HepG2 (cell line): ENCODE measurements around the gene ACOT8. TPM values are rescaled to one million over a fixed set of nuclear protein-coding genes. Genes with fewer than 3 reads are reported as not detected.
A peak's percentile ranks its signal among the peaks of the same experiment; 100 is the strongest.

Experiments
- ATAC-seq: fragments of 200-7000 bp; cut with Tn5 transposase; 3 replicates; pipeline ENCODE4 v1.9.1; 2020; ENCODE audit warnings: mild to moderate bottlenecking, moderate library complexity
- BruUV-seq: library from RNA; stranded (reverse); fragments of 400-500 nt; replicated peaks from 2 replicates; lab custom pipeline; 2021; lab: Mats Ljungman, UMichigan
- CTCF ChIA-PET: fragments of 300-600 bp; formaldehyde crosslinking; extraction: SDS; loops from one replicate; lab custom pipeline; 2021; ENCODE audit warnings: low total read pairs, inconsistent platforms, low intra/inter-chr PET ratio; lab: Yijun Ruan, JAX
- POLR2A ChIA-PET: fragments of 350-600 bp; sonication (Branson Sonifier 250); formaldehyde crosslinking; loops from one replicate; lab custom pipeline; 2020; ENCODE audit warnings: antibody characterized with exemption, inconsistent platforms; lab: Yijun Ruan, JAX
- DNase-seq: peaks from one replicate; pipeline ENCODE4 v3.0.0-alpha.2; 2015; ENCODE audit warnings: low spot score
- FAIRE-seq: peaks from 3 replicates; lab custom pipeline; 2011; peaks lifted over from hg19 to GRCh38; lab: Jason Lieb, UNC
- H2AFZ ChIP-seq: one replicate; pipeline ENCODE4 v1.6.1; 2011; ENCODE audit warnings: low read length, inconsistent platforms
- H3K27ac ChIP-seq: fragments of 300-600 bp; 3 replicates; pipeline ENCODE4 v1.8.0; 2011; ENCODE audit warnings: mixed run types, mild to moderate bottlenecking, mixed read lengths, low read length, inconsistent platforms; ENCODE audit not compliant: insufficient read depth; ENCODE audit errors: extremely low read length
- H3K27me3 ChIP-seq, 2 experiments: fragments of 200-600 bp in 1 of 2; 2 replicates in 1 of 2; 3 replicates in 1 of 2; pipeline versions ENCODE4 v1.6.0 to v1.8.0; 2011; ENCODE audit warnings: low read length in 2 of 2, mild to moderate bottlenecking in 2 of 2, moderate library complexity in 2 of 2, inconsistent platforms in 1 of 2; ENCODE audit not compliant: insufficient read depth in 2 of 2, control insufficient read depth in 1 of 2
- H3K36me3 ChIP-seq, 2 experiments: fragments of 200-600 bp in 1 of 2; replicated peaks in 1 of 2; 2 replicates in 1 of 2; 3 replicates in 1 of 2; pipeline versions ENCODE4 v1.5.1 to v1.8.0; 2011; ENCODE audit warnings: low read length in 2 of 2, inconsistent platforms in 1 of 2; ENCODE audit not compliant: insufficient read depth in 2 of 2, control insufficient read depth in 1 of 2
- H3K4me1 ChIP-seq: 2 replicates; pipeline ENCODE4 v1.5.1; 2012; ENCODE audit warnings: low read length, inconsistent platforms; ENCODE audit not compliant: insufficient read depth
- H3K4me2 ChIP-seq: 2 replicates; pipeline ENCODE4 v1.6.0; 2011; ENCODE audit warnings: low read depth, low read length, inconsistent platforms
- H3K4me3 ChIP-seq, 3 experiments: fragments of 200-600 bp in 1 of 3; sonication (generic), shearing (Covaris generic) in 1 of 3; replicated peaks in 1 of 3; 2 replicates each; pipeline ENCODE4 v1.5.1; 2011 to 2016; ENCODE audit warnings: low read length in 3 of 3, inconsistent platforms in 2 of 3, low read depth in 2 of 3, mild to moderate bottlenecking in 2 of 3, control low read depth in 1 of 3, mixed read lengths in 1 of 3; ENCODE audit not compliant: insufficient read depth in 1 of 3
- H3K79me2 ChIP-seq: one replicate; pipeline ENCODE4 v1.6.1; 2011; ENCODE audit warnings: low read length, inconsistent platforms; ENCODE audit not compliant: insufficient read depth
- H3K9ac ChIP-seq: 2 replicates; pipeline ENCODE4 v1.6.0; 2011; ENCODE audit warnings: mild to moderate bottlenecking, low read depth, low read length, inconsistent platforms; ENCODE audit not compliant: insufficient read depth
- H3K9me3 ChIP-seq: 2 replicates; pipeline ENCODE4 v1.5.1; 2012; ENCODE audit warnings: mild to moderate bottlenecking, low read length
- H4K20me1 ChIP-seq: 2 replicates; pipeline ENCODE4 v1.6.0; 2011; ENCODE audit warnings: inconsistent platforms, mild to moderate bottlenecking, low read length, moderate library complexity; ENCODE audit not compliant: insufficient read depth
- ARID3A ChIP-seq: IDR thresholded peaks from 2 replicates; pipeline ENCODE4 v1.6.1; 2012; ENCODE audit warnings: low read depth, low read length, improper control_type of control experiment
- BCL3 ChIP-seq: sonication (generic); formaldehyde crosslinking; IDR thresholded peaks from 2 replicates; pipeline ENCODE4 v1.5.1; 2020; ENCODE audit warnings: mild to moderate bottlenecking, missing genetic modification reagents, moderate library complexity
- CREBL2 ChIP-seq: sonication (generic); formaldehyde crosslinking; IDR thresholded peaks from 2 replicates; pipeline ENCODE4 v1.8.1; 2023; ENCODE audit warnings: missing genetic modification reagents, mild to moderate bottlenecking, borderline replicate concordance
- DBP ChIP-seq: sonication (generic); formaldehyde crosslinking; IDR thresholded peaks from 2 replicates; pipeline ENCODE4 v1.4.0; 2020; ENCODE audit warnings: missing genetic modification reagents; ENCODE audit errors: not compliant biosample characterization
- MBNL3 ChIP-seq: fragments of 250-450 bp; sonication (Bioruptor Pico); conservative IDR thresholded peaks from 2 replicates; pipeline ENCODE4 v1.8.0; 2022; ENCODE audit warnings: mild to moderate bottlenecking, inconsistent platforms
- NPAS2 ChIP-seq: sonication (generic); formaldehyde crosslinking; IDR thresholded peaks from 2 replicates; pipeline ENCODE4 v1.8.0; 2022; ENCODE audit warnings: mild to moderate bottlenecking, missing genetic modification reagents, borderline replicate concordance
- SP2 ChIP-seq: sonication (generic); formaldehyde crosslinking; IDR thresholded peaks from 2 replicates; pipeline ENCODE4 v1.5.1; 2020; ENCODE audit warnings: mild to moderate bottlenecking, missing genetic modification reagents
- TARDBP ChIP-seq: sonication (generic); formaldehyde crosslinking; IDR thresholded peaks from 2 replicates; pipeline ENCODE4 v1.8.0; 2022; ENCODE audit warnings: mild to moderate bottlenecking, missing genetic modification reagents
- ZNF629 ChIP-seq: sonication (generic); formaldehyde crosslinking; conservative IDR thresholded peaks from 2 replicates; pipeline ENCODE4 v1.5.0; 2020; ENCODE audit warnings: missing genetic modification reagents
- ZNF891 ChIP-seq: sonication (generic); formaldehyde crosslinking; IDR thresholded peaks from 2 replicates; pipeline ENCODE4 v1.5.0; 2020; ENCODE audit warnings: mild to moderate bottlenecking, missing genetic modification reagents
- ZSCAN29 ChIP-seq: sonication (generic); formaldehyde crosslinking; conservative IDR thresholded peaks from 2 replicates; pipeline ENCODE4 v1.4.0; 2020; ENCODE audit warnings: mild to moderate bottlenecking, missing genetic modification reagents
- WGBS: methylation state at CpG from one replicate; pipeline ENCODE4 v1.1.6; 2017; ENCODE audit warnings: low lambda C conversion rate; 5-methylcytosine and 5-hydroxymethylcytosine counted together
- in situ Hi-C: cut with HindIII; loops from 2 replicates; pipeline ENCODE4 v1.10.0; 2017; ENCODE audit warnings: low pct_unique_long_range_greater_than_20kb; ENCODE audit not compliant: extremely low pct_ligation_motif_present
- intact Hi-C: fragments of 100-400 bp; cut with micrococcal nuclease; formaldehyde crosslinking; loops from one replicate; pipeline ENCODE4 v1.10.0; 2022; ENCODE audit not compliant: unreplicated experiment
- polyA plus RNA-seq, 8 experiments: library from polyadenylated mRNA; depleted of rRNA in 3 of 8; stranded (reverse) in 7 of 8; unstranded in 1 of 8; fragments of >200 nt; fragmentation: Illumina TruSeq in 4 of 8; extraction: Trizol in 4 of 8; gene quantifications; 2 replicates each; pipeline versions ENCODE4 v1.2.1 to v1.2.3, GENCODE V29; 2011 to 2016; ENCODE audit warnings: low read depth in 4 of 8, missing spikeins in 1 of 8, mixed read lengths in 1 of 8; ENCODE audit not compliant: insufficient read depth in 1 of 8
- total RNA-seq, 5 experiments: library from RNA; depleted of rRNA; stranded (reverse); fragments of >200 nt; fragmentation: Illumina TruSeq; extraction: Trizol; gene quantifications; 2 replicates each; pipeline ENCODE4 v1.2.3, GENCODE V29; 2016; ENCODE audit warnings: low read depth in 1 of 5

ACOT8 gene
- total and polyA plus RNA-seq, 2 of the 13 experiments (the other 11 are each of a cell fraction or from before 2014, with no cell fraction given): 31.4 to 45.5 TPM

- Histone ChIP-seq H3K4me1 (peaks cover 9% of the 10 kb centered on the region), H3K9ac (no peak overlapping the region), H3K36me3 (peaks cover 52 to 61% of the 10 kb centered on the region in 2 experiments), H3K27ac (no peak overlapping the region), H4K20me1 (no peaks in the 10 kb centered on the region), H3K4me2 (no peak overlapping the region), H3K4me3 (no peak overlapping the region), H3K79me2 (peaks cover 3% of the 10 kb centered on the region), H3K27me3 (no peaks in the 10 kb centered on the region), H2AFZ (no peak overlapping the region), H3K9me3 (no peaks in the 10 kb centered on the region)
- FAIRE-seq (no peak), ATAC-seq (no peak), DNase-seq (no peak)
- TF ChIP-seq ZNF629 (CRISPR knock-in tag) (peak; percentile 83), ZSCAN29 (CRISPR knock-in tag) (no peak)
- in situ Hi-C loops: no loop called here
- intact Hi-C loops: no loop called here
- CTCF ChIA-PET: no interaction called here
- POLR2A ChIA-PET: interaction anchor here (1.2 to 1.8 kb wide), 4 partner anchors 8 to 23 kb away, joined by 3 to 11 read pairs (median 4); no protein-coding TSS in a partner anchor
- no TSS peak for BruUV-seq
- WGBS: 88% methylated on average over 2 of the region's 2 CpGs
Measured at GRCh38 chr20:45897289-45897688, 40.1 kb upstream of the ACOT8 start.

- Histone ChIP-seq H3K27ac (no peak overlapping the region), H3K27me3 (no peaks in the 10 kb centered on the region), H3K4me3 (no peak overlapping the region), H3K4me1 (peaks cover 15% of the 10 kb centered on the region), H3K9ac (no peak overlapping the region), H3K36me3 (peaks cover 52 to 63% of the 10 kb centered on the region in 2 experiments), H2AFZ (no peak overlapping the region), H3K9me3 (no peaks in the 10 kb centered on the region), H3K4me2 (no peak overlapping the region), H4K20me1 (no peaks in the 10 kb centered on the region), H3K79me2 (peaks cover 9% of the 10 kb centered on the region)
- ChIA-PET POLR2A (interaction anchor here (0.7 to 1.4 kb wide), 4 partner anchors 9 to 37 kb away, joined by 3 to 11 read pairs (median 3); no protein-coding TSS in a partner anchor), CTCF (no interaction called here)
- DNase-seq (no peak), ATAC-seq (no peak), FAIRE-seq (no peak)
- intact Hi-C loops: no loop called here
- in situ Hi-C loops: no loop called here
- 99% methylated on average over 14 of the region's 14 CpGs for WGBS
- no TSS peak for BruUV-seq
- TF ChIP-seq CREBL2 (CRISPR knock-in tag): no peak
- TF ChIP-seq BCL3 (CRISPR knock-in tag): no peak
- no peak for TF ChIP-seq DBP (CRISPR knock-in tag)
- TF ChIP-seq ARID3A: no peak
- TF ChIP-seq MBNL3 (CRISPR knock-in tag): no peak
- TF ChIP-seq ZNF891 (CRISPR knock-in tag): peak; percentile 69; the same call in 1 of the 2 replicates
- TF ChIP-seq TARDBP (CRISPR knock-in tag): no peak
- no peak for TF ChIP-seq SP2 (CRISPR knock-in tag)
- TF ChIP-seq NPAS2: 0 out of 2 replicates have a peak, but pooled peaks have one; percentile 33
Measured at GRCh38 chr20:45896641-45897161, 39.5 kb upstream of the ACOT8 start.
